Activated T-helper 17 cell treated with anti-CD3 and anti-CD28 coated beads, Interleukin-2, amount 50 U/mL, for 72 hours (primary cell): ENCODE results near the gene CRADD. TPM values are rescaled to one million over a fixed set of nuclear protein-coding genes. Genes with fewer than 3 reads are reported as not detected.

Source experiments
- ATAC-seq: fragments of 150-1000 bp; cut with Tn5 transposase; replicated peaks from 2 replicates; pipeline ENCODE4 v1.10.0; 2021; ENCODE audit warnings: mild to moderate bottlenecking, moderate library complexity
- H3K27ac Mint-ChIP-seq: one replicate; pipeline ENCODE4 v1.8.0; 2022; ENCODE audit warnings: mixed read lengths
- H3K27me3 Mint-ChIP-seq: one replicate; pipeline ENCODE4 v1.8.0; 2022; ENCODE audit warnings: mixed read lengths
- H3K36me3 Mint-ChIP-seq: one replicate; pipeline ENCODE4 v1.8.0; 2022; ENCODE audit warnings: low read depth, mild to moderate bottlenecking, mixed read lengths
- H3K4me1 Mint-ChIP-seq: one replicate; pipeline ENCODE4 v1.8.0; 2022; ENCODE audit warnings: mixed read lengths
- H3K4me3 Mint-ChIP-seq: one replicate; pipeline ENCODE4 v1.8.0; 2022; ENCODE audit warnings: mild to moderate bottlenecking, mixed read lengths
- H3K9me3 Mint-ChIP-seq: one replicate; pipeline ENCODE4 v1.8.0; 2022; ENCODE audit warnings: mixed read lengths
- total RNA-seq, 2 donors: library from RNA; stranded (reverse); gene quantifications; one replicate each; pipeline ENCODE4 v1.2.3, GENCODE V29; 2022

The CRADD gene
- total RNA-seq, 2 donors from 2014 or later = 21.4 to 23.0 TPM

DNA sequence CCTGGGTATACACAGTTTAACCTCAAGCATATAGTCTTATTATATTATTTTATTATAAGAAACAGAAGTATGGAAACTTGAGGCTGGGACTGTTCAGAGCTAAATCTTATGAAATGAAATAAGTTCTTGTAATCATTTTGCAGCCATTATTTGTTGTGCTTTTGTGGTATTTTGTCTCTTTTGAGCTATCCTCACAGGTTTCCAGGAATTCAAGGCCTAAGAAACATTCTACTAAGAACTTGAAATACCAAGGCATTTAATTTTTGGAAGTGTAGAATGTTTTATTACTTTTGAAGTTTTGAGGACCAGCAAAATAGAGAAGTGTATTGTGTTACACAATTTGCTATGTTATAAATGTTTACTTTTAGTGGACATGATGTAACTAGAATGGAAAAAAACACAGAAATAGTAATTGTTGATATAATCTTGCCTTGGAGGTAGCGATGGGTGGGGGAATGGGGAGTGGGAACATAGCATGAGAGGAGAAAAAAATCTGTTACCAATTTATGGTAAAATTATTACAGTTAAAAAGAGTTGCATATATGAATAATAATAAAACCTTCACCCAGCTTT, 81.7 kb downstream of the CRADD start:
- Mint-ChIP-seq H3K27ac (peak overlapping the region; percentile 28), H3K27me3 (no peaks in the 10 kb centered on the region)
- ATAC-seq = no peak

DNA sequence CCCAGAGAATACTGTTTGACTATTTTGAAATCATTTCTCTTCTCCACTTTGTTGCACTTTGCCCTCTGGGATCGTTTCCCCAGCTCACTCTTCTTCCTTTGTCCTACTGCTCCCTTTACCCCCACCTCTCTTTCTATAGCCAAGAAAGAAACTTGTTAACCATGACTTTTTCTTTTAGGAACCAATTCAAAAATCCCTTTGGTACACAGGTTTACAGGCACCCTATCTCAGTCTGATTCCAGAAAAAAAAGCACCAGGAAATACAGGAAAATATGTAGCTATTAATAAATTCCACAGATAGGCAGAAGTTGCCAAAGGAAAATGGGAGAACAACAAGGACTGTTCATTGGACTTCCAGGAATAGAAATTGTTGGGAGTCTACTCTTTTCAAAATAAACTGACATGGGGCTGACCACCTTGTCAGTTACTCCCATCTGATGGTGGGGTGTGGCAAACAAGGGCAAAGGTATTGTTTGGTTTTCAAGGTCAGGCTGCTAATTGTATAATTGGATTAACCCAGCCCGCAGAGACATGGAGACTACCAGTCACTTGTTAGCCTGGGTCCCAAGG, 82.4 kb downstream of the CRADD start:
- Mint-ChIP-seq H3K27ac (peak overlapping the region; percentile 28), H3K4me3 (peak overlapping the region; percentile 45), H3K9me3 (peaks cover 4% of the 10 kb centered on the region), H3K4me1 (peaks cover 38% of the 10 kb centered on the region), H3K36me3 (no peaks in the 10 kb centered on the region), H3K27me3 (no peaks in the 10 kb centered on the region)
- no peak for ATAC-seq

More for the DNA sequence above, 81.7 kb downstream of the CRADD start:
- peak overlapping the region; percentile 45 for H3K4me3 Mint-ChIP-seq
- H3K4me1 Mint-ChIP-seq = peaks cover 40% of the 10 kb centered on the region
- peaks cover 8% of the 10 kb centered on the region for H3K9me3 Mint-ChIP-seq
- H3K36me3 Mint-ChIP-seq = no peaks in the 10 kb centered on the region

DNA sequence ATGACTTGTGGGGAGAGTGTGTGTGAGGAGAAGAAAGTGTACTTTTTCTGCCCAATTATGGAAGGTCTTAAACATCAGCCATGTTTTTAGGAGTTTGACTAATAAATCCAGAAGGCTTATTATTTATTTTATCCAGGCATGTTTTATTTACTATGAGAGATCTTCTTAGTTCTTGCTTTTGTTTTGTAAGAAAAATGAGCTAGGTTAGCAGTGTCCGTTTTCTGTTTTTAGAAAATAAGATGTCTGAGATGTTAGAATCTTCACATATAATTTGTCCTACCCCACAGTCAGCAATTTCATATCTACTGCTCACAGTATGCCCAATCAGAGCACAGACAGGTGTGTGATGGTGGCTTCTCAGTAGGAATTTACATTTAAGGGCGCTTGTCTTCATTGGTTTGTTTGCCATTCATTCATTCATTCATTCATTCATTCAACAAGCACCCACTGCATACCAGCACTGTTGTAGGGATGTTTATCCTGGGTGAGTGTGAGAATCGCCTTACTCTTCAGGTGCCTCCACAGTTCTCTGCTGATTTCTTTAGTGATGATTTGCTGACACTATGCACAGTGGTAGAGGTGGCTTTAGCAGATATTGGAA, 83.2 kb downstream of the CRADD start:
- H3K4me3 Mint-ChIP-seq = no peak overlapping the region
- peak overlapping the region; percentile 78 for H3K27ac Mint-ChIP-seq
- H3K27me3 Mint-ChIP-seq = no peaks in the 10 kb centered on the region
- H3K36me3 Mint-ChIP-seq = no peaks in the 10 kb centered on the region
- no peak for ATAC-seq
- H3K9me3 Mint-ChIP-seq = no peaks in the 10 kb centered on the region
- H3K4me1 Mint-ChIP-seq = peaks cover 35% of the 10 kb centered on the region

DNA sequence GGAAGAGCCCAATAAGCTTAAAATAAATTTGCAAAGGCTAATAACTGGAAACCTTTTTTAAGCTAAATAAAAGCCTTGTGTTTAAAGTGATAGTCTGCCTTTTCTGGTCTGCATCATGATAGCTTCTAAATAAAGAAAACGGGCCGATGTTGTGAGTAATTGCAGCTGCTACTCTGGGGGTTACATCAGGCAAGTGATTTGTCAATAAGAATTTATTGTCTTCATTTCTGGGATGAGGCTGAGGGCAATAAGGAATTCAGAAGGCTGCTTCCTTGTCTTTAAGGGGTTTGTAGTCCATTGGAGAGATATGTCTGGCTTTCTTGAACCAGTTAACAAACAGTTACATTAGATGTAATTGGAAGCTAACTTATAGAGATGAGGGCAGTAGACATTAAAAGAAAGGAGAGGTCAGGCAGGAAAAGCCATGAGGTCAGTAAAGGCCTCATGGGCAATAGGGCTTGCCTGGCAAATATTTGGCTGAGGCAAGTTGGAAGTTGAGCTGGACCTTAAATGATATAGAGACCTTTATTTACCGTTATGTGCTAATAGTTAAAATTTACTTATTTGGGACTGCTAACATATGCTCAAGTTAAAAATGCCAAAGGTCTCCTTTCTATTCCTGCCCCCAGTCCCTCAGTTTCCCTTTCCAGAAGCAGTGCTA, 85.0 kb downstream of the CRADD start:
- peaks cover 38% of the 10 kb centered on the region for H3K4me1 Mint-ChIP-seq
- H3K4me3 Mint-ChIP-seq = peak overlapping the region; percentile 16
- no peaks in the 10 kb centered on the region for H3K27me3 Mint-ChIP-seq
- no peaks in the 10 kb centered on the region for H3K36me3 Mint-ChIP-seq
- ATAC-seq = no peak
- no peak overlapping the region for H3K27ac Mint-ChIP-seq
- H3K9me3 Mint-ChIP-seq = no peaks in the 10 kb centered on the region

DNA sequence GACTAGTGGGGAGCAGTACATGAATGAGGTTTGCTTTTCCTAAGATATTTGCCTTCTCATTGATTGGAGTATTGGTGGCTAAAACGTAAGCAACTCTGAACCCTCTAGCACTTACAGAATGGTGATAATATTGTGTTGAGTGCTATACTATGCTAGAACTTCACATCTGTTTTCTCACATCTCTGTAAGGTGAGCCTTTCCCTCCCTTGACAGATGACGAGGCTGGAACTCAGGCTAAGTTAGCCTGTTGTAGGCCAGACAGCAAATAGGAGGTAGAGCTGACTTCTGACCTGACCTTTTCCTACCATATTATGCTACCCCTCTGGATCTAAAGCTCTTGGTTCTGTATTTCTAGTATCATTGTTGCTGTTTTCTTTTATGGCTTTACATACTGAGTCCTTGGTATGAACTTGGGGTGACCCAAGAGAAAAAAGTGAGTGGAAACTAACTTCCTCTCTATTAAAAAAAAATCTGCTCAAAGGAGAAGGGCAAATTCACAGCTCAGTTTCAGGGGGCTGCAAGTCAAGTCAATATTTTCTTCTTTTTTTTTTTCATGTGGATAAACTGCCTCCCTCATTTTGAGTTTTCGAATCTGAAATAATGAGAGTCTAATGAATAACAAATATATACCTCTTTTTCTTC, 85.9 kb downstream of the CRADD start:
- no peak for ATAC-seq
- H3K4me1 Mint-ChIP-seq = peaks cover 37% of the 10 kb centered on the region
- H3K4me3 Mint-ChIP-seq = no peak overlapping the region
- no peaks in the 10 kb centered on the region for H3K27me3 Mint-ChIP-seq
- no peaks in the 10 kb centered on the region for H3K9me3 Mint-ChIP-seq
- no peaks in the 10 kb centered on the region for H3K36me3 Mint-ChIP-seq
- no peak overlapping the region for H3K27ac Mint-ChIP-seq

DNA sequence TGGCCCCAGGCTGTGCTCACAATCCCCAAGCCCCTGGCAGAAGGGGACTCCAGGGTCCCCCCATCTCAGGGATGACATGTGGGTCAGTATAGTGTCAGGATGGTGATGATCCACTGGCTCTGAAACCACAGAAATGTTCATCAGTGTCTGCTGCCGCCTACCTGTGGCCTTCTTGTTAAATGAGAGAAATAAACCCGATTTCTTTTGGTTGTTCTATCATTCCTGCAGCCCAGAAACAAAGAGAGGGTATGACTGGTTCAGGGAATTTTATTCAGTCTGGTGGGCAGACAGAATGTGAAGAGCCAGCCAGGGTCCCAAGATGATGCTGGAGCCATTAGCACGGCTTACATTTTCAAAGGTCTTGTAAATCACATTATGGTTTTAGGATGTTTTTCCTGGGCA, 86.6 kb downstream of the CRADD start:
- Mint-ChIP-seq H3K4me1 (peaks cover 37% of the 10 kb centered on the region), H3K27ac (no peak overlapping the region)

DNA sequence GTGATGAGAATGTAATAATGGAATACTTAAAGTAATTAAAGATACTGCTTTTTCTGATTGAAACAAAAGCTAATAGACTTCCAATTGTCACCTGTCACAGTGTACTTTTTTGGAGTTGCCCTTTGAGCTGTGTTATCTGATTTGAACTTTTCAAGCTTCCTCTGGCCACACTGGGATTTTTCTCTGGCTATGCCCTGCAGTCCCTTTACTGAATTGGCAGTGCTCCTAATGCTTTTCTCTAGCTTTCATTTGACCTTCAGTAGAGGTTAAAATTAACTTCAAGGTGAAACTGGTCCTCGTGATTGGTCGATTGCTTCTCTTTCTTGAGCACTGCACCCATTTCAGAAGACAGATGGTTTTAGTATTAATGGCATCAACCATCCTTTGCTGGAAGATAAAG, 89.2 kb downstream of the CRADD start:
- ATAC-seq = no peak
- H3K27me3 Mint-ChIP-seq = no peaks in the 10 kb centered on the region
- peaks cover 17% of the 10 kb centered on the region for H3K4me1 Mint-ChIP-seq
- no peaks in the 10 kb centered on the region for H3K36me3 Mint-ChIP-seq
- no peak overlapping the region for H3K27ac Mint-ChIP-seq
- H3K4me3 Mint-ChIP-seq = peak overlapping the region; percentile 60
- H3K9me3 Mint-ChIP-seq = no peaks in the 10 kb centered on the region

More for the DNA sequence above, 86.6 kb downstream of the CRADD start:
- Mint-ChIP-seq H3K27me3 (no peaks in the 10 kb centered on the region), H3K4me3 (no peak overlapping the region), H3K9me3 (no peaks in the 10 kb centered on the region), H3K36me3 (no peaks in the 10 kb centered on the region)
- no peak for ATAC-seq

DNA sequence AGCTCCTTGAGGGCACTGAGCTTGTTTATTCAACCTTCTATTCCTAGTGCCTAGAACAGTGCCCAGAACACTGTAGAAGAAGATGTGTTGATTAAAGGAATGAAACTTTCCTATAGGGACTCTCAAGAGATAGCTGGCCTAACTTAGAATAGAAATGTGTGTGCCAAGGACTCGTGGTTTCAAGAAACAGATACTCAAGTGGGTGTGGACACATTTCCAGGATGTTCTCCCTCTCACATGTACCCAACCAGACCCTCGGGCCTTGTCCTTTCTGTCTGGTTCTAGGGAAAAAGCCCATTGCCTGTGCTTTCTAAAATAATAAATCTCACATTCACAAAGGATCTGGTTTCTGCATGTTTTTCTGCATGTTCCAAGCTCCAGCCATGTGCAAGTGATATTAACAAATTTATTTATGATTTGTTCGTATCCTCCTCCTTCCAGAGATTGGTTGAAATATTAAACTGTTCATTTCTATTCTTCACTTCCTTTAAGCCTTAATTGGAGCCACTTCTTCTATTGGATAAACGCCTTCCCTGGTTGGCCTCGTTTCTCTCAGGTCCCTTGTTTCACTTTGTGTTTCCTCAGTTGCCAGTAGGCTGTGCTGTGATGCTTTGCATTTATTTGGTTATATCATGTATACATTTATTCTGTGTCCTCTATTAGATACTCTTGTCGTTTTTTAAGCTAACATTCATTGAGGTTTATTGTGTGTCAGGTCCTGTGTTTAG, 89.8 kb downstream of the CRADD start:
- Mint-ChIP-seq H3K9me3 (no peaks in the 10 kb centered on the region), H3K27me3 (no peaks in the 10 kb centered on the region), H3K27ac (peak overlapping the region; percentile 4), H3K4me3 (peak overlapping the region; percentile 60), H3K36me3 (no peaks in the 10 kb centered on the region), H3K4me1 (peaks cover 15% of the 10 kb centered on the region)
- ATAC-seq = peak; percentile 84

DNA sequence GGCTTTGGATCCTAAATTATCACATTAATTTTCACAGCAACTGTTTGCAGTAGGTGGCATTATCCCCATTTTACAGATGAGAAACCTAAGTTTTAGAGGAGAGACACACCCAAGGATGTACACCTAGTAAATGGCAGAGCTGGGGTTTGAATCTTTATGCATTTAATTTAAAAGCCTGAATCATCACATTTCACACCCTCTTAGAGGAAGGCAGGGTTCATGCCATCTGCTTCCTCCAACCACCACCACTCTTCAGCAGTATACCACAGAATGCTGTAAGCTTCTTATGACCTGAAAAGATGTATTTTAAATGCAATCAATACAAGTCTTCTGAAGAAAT, 90.3 kb downstream of the CRADD start:
- peak; percentile 63 for ATAC-seq
- Mint-ChIP-seq H3K27ac (peak overlapping the region; percentile 4), H3K9me3 (no peaks in the 10 kb centered on the region)

DNA sequence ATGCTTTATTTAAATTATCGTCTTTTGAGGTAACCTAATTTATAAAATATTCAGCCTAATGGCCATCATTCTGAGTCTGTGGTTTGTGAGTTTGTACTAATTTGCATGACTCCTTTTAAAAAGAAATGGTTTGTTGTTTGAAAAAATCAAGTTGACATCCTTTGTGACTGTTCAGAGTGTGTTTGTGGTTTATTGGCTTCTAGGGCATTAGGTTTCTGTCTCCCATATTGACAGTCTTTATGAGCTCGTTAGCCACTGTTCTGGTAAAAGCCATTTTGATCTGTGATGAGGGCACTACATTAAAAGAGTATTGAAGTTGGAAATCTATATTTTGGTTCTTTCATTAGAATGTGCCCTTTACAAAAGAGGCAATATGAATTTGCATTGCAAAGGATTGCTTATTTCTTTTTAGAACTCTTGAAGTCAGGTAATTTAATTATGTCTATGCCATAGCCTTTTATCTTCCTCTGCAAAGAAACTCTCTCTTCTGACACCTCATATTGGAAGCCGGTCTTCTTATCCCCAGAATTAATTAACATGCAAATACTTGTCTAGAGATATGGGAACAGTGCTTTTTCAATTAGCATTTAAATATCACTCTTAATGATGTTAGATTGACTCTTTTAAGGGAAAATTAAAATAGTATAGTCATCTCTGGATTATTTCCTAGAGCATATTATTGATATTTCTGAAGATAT, 95.0 kb downstream of the CRADD start:
- H3K4me1 Mint-ChIP-seq = peaks cover 42% of the 10 kb centered on the region
- no peak for ATAC-seq
- H3K4me3 Mint-ChIP-seq = peak overlapping the region; percentile 72

More for the DNA sequence above, 90.3 kb downstream of the CRADD start:
- H3K4me3 Mint-ChIP-seq = peak overlapping the region; percentile 60
- H3K4me1 Mint-ChIP-seq = peaks cover 16% of the 10 kb centered on the region
- no peaks in the 10 kb centered on the region for H3K27me3 Mint-ChIP-seq
- no peaks in the 10 kb centered on the region for H3K36me3 Mint-ChIP-seq

DNA sequence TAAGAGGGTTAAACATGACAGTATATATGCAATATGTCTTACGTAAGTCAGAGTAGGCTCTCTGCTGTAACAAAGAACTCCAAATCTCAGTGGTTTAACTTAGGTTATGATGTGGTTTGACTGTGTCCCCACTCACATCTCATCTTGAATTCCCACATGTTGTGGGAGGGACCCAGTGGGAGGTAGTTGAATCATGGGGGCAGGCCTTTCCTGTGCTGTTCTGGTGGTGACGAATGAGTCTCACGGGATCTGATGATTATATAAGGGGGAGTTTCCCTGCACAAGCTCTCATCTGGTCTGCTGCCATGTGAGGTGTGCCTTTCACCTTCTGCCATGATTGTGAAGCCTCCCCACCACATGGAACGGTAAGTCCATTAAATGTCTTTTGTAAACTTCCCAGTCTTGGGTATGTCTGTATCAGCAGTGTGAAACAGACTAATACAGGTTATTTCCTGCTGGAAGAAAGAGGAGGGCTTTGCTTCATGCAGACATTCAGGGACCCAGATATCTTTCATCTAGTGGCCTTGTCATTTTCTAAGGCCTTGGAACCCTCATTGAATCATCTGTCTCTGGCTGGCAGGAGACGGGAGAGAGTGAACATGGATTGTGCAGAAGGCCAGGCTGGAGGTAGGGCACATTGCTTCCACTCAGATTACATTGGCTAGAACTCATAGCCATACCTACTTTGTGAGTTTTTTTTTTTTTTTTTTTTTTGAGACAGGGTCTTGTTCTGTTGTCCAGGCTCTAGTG, 96.1 kb downstream of the CRADD start:
- Mint-ChIP-seq H3K4me1 (peaks cover 43% of the 10 kb centered on the region), H3K36me3 (peaks cover 47% of the 10 kb centered on the region), H3K9me3 (no peaks in the 10 kb centered on the region), H3K27me3 (no peaks in the 10 kb centered on the region), H3K4me3 (peak overlapping the region; percentile 72), H3K27ac (peak overlapping the region; percentile 83)
- ATAC-seq = peak; percentile 90

More for the DNA sequence above, 95.0 kb downstream of the CRADD start:
- Mint-ChIP-seq H3K9me3 (no peaks in the 10 kb centered on the region), H3K27me3 (no peaks in the 10 kb centered on the region), H3K36me3 (peaks cover 35% of the 10 kb centered on the region), H3K27ac (peak overlapping the region; percentile 83)

DNA sequence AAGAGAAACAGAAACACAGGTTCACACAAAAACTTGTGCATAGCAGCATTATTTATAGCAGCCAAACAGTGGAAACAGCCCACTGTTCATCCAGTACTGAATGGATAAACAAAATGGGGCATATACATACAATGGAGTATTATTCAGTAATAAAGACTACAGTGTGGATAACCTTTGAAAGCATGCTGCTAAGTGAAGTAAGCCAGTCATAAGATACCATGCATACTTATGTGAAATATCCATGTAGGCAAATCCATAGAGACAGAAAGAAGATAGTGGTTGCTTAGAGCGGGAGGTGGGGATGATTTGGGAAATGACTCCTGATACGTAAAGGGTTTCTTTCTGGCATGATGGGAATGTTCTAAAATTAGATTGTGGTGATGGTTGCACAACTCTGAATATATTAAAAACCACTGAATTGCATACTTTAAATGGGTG, 99.4 kb downstream of the CRADD start:
- Mint-ChIP-seq H3K4me3 (peak overlapping the region; percentile 53), H3K27me3 (no peaks in the 10 kb centered on the region), H3K4me1 (peaks cover 53% of the 10 kb centered on the region), H3K36me3 (peaks cover 78% of the 10 kb centered on the region), H3K9me3 (no peaks in the 10 kb centered on the region), H3K27ac (peak overlapping the region; percentile 1)
- ATAC-seq = no peak

DNA sequence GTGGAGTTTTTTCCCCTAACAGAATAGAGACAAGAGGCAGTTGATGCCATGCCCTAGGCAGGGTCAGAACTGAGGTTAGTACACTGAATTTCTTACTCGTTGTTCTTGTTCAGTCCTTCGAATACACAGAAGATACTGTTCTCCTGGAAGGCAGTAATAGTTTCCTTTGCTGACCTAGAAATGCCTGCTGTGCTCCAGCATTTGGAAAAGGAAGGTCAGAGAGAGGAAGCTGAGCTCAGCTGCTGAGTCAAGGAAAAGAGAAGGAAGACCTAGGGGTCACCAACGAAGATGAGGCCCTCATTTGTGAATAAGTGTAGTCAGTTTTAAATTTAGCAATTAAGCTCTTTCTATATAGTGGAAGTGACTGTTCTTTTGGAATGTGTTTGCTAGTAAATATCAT, 100.1 kb downstream of the CRADD start:
- no peaks in the 10 kb centered on the region for H3K9me3 Mint-ChIP-seq
- H3K4me3 Mint-ChIP-seq = peak overlapping the region; percentile 53
- H3K27ac Mint-ChIP-seq = peak overlapping the region; percentile 1
- no peak for ATAC-seq
- no peaks in the 10 kb centered on the region for H3K27me3 Mint-ChIP-seq
- peaks cover 52% of the 10 kb centered on the region for H3K4me1 Mint-ChIP-seq
- H3K36me3 Mint-ChIP-seq = peaks cover 81% of the 10 kb centered on the region
